HCT116 (cell line): ENCODE measurements around the gene OTUD5. TPM values are rescaled to one million over a fixed set of nuclear protein-coding genes. Genes with fewer than 3 reads are reported as not detected.
A peak's percentile ranks its signal among the peaks of the same experiment; 100 is the strongest.

ENCODE experiments used
- ATAC-seq: fragments of 200-7000 bp; cut with Tn5 transposase; 2 replicates; pipeline ENCODE4 v1.9.1; 2020; ENCODE audit warnings: mild to moderate bottlenecking, moderate library complexity
- BruUV-seq: library from RNA; stranded (reverse); fragments of 400-500 nt; replicated peaks from 2 replicates; lab custom pipeline; 2021; lab: Mats Ljungman, UMichigan
- CTCF ChIA-PET: fragments of 300-600 bp; sonication (Branson Sonifier 250); formaldehyde crosslinking; loops from one replicate; lab custom pipeline; 2021; ENCODE audit warnings: antibody characterized with exemption; lab: Charles Lee
- POLR2A ChIA-PET: fragments of 300-600, 350-600 bp; sonication (Branson Sonifier 250); formaldehyde crosslinking; loops from one replicate; lab custom pipeline; 2021; ENCODE audit warnings: antibody characterized with exemption; lab: Charles Lee
- RAD21 ChIA-PET, 2 experiments: fragments of 300-600 bp; sonication (Branson Sonifier 250); formaldehyde crosslinking; loops; one replicate each; lab custom pipeline; 2023; ENCODE audit warnings: low total read pairs in 2 of 2; ENCODE audit not compliant: uncharacterized antibody in 2 of 2, unreplicated experiment in 2 of 2, low non-redundant PET in 1 of 2; lab: Charles Lee
- DNase-seq: peaks from one replicate; pipeline ENCODE4 v3.0.0-alpha.2; 2010; ENCODE audit warnings: low read depth, low spot score
- H2AFZ ChIP-seq: fragments of 200-600 bp; shearing (Covaris generic), sonication (generic); 2 replicates; pipeline ENCODE4 v1.6.1; 2017; ENCODE audit warnings: low read depth, mixed run types, mixed read lengths, antibody characterized with exemption, low read length; ENCODE audit not compliant: poor library complexity, severe bottlenecking
- H3K27ac ChIP-seq: 2 replicates; pipeline ENCODE4 v1.5.1; 2012; ENCODE audit warnings: low read depth, low read length
- H3K27me3 ChIP-seq: fragments of 200-600 bp; sonication (generic); 2 replicates; pipeline ENCODE4 v1.6.1; 2016; ENCODE audit warnings: mixed run types, low read length, mixed read lengths; ENCODE audit not compliant: insufficient read depth
- H3K36me3 ChIP-seq, 2 experiments: fragments of 200-500 bp in 1 of 2; fragments of 200-600 bp in 1 of 2; sonication (Bioruptor generic) in 1 of 2; sonication (generic) in 1 of 2; 2 replicates each; pipeline versions ENCODE4 v1.5.1 to v1.6.1; 2014 to 2016; ENCODE audit warnings: low read length in 2 of 2, inconsistent platforms in 1 of 2, mixed read lengths in 1 of 2, mixed run types in 1 of 2; ENCODE audit not compliant: insufficient read depth in 2 of 2, control insufficient read depth in 1 of 2
- H3K4me1 ChIP-seq, 2 experiments: fragments of 200-600 bp in 1 of 2; sonication (generic) in 1 of 2; 2 replicates each; pipeline versions ENCODE4 v1.5.1 to v1.6.1; 2012 to 2017; ENCODE audit warnings: low read length in 2 of 2, inconsistent platforms in 1 of 2, mild to moderate bottlenecking in 1 of 2, mixed read lengths in 1 of 2, mixed run types in 1 of 2, moderate library complexity in 1 of 2; ENCODE audit not compliant: insufficient read depth in 2 of 2, control insufficient read depth in 1 of 2
- H3K4me2 ChIP-seq: fragments of 200-600 bp; sonication (generic); 2 replicates; pipeline ENCODE4 v1.6.1; 2017; ENCODE audit warnings: mixed run types, low read length, mixed read lengths
- H3K4me3 ChIP-seq, 2 experiments: fragments of 200-600 bp in 1 of 2; sonication (generic) in 1 of 2; replicated peaks in 1 of 2; 2 replicates each; pipeline ENCODE4 v1.5.1; 2011 to 2016; ENCODE audit warnings: low read length in 2 of 2, control low read depth in 1 of 2, low read depth in 1 of 2, mild to moderate bottlenecking in 1 of 2, mixed read lengths in 1 of 2, mixed run types in 1 of 2
- H3K79me2 ChIP-seq: fragments of 200-600 bp; sonication (generic); 2 replicates; pipeline ENCODE4 v1.6.1; 2017; ENCODE audit warnings: mild to moderate bottlenecking, mixed run types, low read length, moderate library complexity, mixed read lengths; ENCODE audit not compliant: insufficient read depth
- H3K9ac ChIP-seq: fragments of 200-600 bp; sonication (generic); 2 replicates; pipeline ENCODE4 v1.6.1; 2016; ENCODE audit warnings: low read length, mixed read lengths
- H3K9me2 ChIP-seq: fragments of 200-600 bp; sonication (generic), shearing (Covaris generic); 2 replicates; pipeline ENCODE4 v1.6.1; 2017; ENCODE audit warnings: mixed run types, mild to moderate bottlenecking, moderate library complexity; ENCODE audit not compliant: insufficient read depth
- H3K9me3 ChIP-seq, 2 experiments: fragments of 200-500 bp in 1 of 2; fragments of 200-600 bp in 1 of 2; sonication (Bioruptor generic) in 1 of 2; sonication (generic) in 1 of 2; 2 replicates each; pipeline ENCODE4 v1.6.1; 2014 to 2017; ENCODE audit warnings: low read length in 2 of 2, mixed read lengths in 2 of 2, inconsistent platforms in 1 of 2, low read depth in 1 of 2, mild to moderate bottlenecking in 1 of 2, mixed run types in 1 of 2, moderate library complexity in 1 of 2; ENCODE audit not compliant: control insufficient read depth in 1 of 2, insufficient read depth in 1 of 2
- H4K20me1 ChIP-seq: fragments of 200-600 bp; sonication (generic), shearing (Covaris generic); 2 replicates; pipeline ENCODE4 v1.6.1; 2017; ENCODE audit warnings: mixed run types, mild to moderate bottlenecking, moderate library complexity; ENCODE audit not compliant: insufficient read depth
- POLR2A ChIP-seq: IDR thresholded peaks from 2 replicates; pipeline ENCODE4 v1.7.0; 2011; ENCODE audit warnings: borderline replicate concordance; ENCODE audit not compliant: insufficient read depth, insufficient read length; ENCODE audit errors: extremely low read depth
- POLR2AphosphoS5 ChIP-seq: IDR thresholded peaks from 2 replicates; pipeline ENCODE4 v1.6.1; 2011; ENCODE audit warnings: mild to moderate bottlenecking, low read depth, low read length, moderate library complexity
- TCF7L2 ChIP-seq: IDR thresholded peaks from 2 replicates; pipeline ENCODE4 v1.7.0; 2011; ENCODE audit warnings: borderline replicate concordance, inconsistent platforms; ENCODE audit not compliant: insufficient read depth, insufficient read length; ENCODE audit errors: extremely low read depth
- YY1 ChIP-seq: IDR thresholded peaks from 2 replicates; pipeline ENCODE4 v1.6.1; 2011; ENCODE audit warnings: low read length, low read depth, moderate library complexity, mild to moderate bottlenecking; ENCODE audit not compliant: insufficient replicate concordance; ENCODE audit errors: extremely low read depth
- ZBTB33 ChIP-seq: IDR thresholded peaks from 2 replicates; pipeline ENCODE4 v1.6.1; 2011; ENCODE audit warnings: mild to moderate bottlenecking, low read length, moderate library complexity; ENCODE audit not compliant: insufficient replicate concordance; ENCODE audit errors: extremely low read depth
- ZFX ChIP-seq: fragments of 450-650 bp; IDR thresholded peaks from 2 replicates; pipeline ENCODE4 v1.6.1; 2017
- intact Hi-C: fragments of 100-400 bp; cut with micrococcal nuclease; formaldehyde crosslinking; loops from 2 replicates; pipeline ENCODE4 v1.10.0; 2022
- total RNA-seq: library from RNA; stranded (reverse); gene quantifications from one replicate; pipeline ENCODE4 v1.2.1, GENCODE V29; 2021; ENCODE audit not compliant: unreplicated experiment

OTUD5 gene
- total RNA-seq, 1 experiment from 2014 or later, result 42.6 TPM

- ChIA-PET POLR2A (interaction anchor here (1.3 to 1.5 kb wide), 3 partner anchors 14 to 175 kb away, joined by 3 to 12 read pairs (median 5); partner anchors contain the start of genes PQBP1 and TIMM17B), CTCF (no interaction called here)
- Histone ChIP-seq H3K4me3 (peak within 1 kb of the TSS; percentile 84 to 87), H3K9me2 (no peaks in the 10 kb centered on the region), H3K4me1 (peaks cover 0 to 18% of the 10 kb centered on the region in 2 experiments), H2AFZ (no peak within 1 kb of the TSS), H3K79me2 (peaks cover 53% of the 10 kb centered on the region)
- no TSS peak for BruUV-seq
- TF ChIP-seq ZFX (no peak), POLR2AphosphoS5 (peak; percentile 78), POLR2A (peak; percentile 40), ZBTB33 (no peak), TCF7L2 (peak; percentile 66), YY1 (peak; percentile 87)
- TF ChIP-seq, all 23 proteins: peak for 4
- H3K9ac ChIP-seq, result peak within 1 kb of the TSS; percentile 85
- peaks cover 7 to 12% of the 10 kb centered on the region in 2 experiments; a peak in 3 of 4 replicates for H3K36me3 ChIP-seq
- DNase-seq (peak; percentile 77), ATAC-seq (peak; percentile 90)
- H4K20me1 ChIP-seq, result no peaks in the 10 kb centered on the region
- no peaks in the 10 kb centered on the region for H3K9me3 ChIP-seq
- no peaks in the 10 kb centered on the region for H3K27me3 ChIP-seq
- peak within 1 kb of the TSS; percentile 78 for H3K27ac ChIP-seq
- intact Hi-C loops, result no loop called here
- peak within 1 kb of the TSS; percentile 83 for H3K4me2 ChIP-seq
- RAD21 ChIA-PET, result no interaction called here
These were observed 45.8 kb downstream of the OTUD5 start, which contains the start of gene SLC35A2 for GRCh38 chrX:48911412-48912182. Gene SLC35A2, minus strand, starts transcription at chrX:48911646. Its CDS starts 10 bp downstream, at chrX:48911636.
